GM04503 (cell line): ENCODE results near the gene KCNJ9.

Source experiments
- DNase-seq: peaks from one replicate; pipeline ENCODE4 v3.0.0-alpha.2; 2012; ENCODE audit warnings: low read depth

KCNJ9 gene

GRCh38 chr1:160127381-160127780, 46.0 kb downstream of the KCNJ9 start:
- DNase-seq, result no peak

- no peak for DNase-seq
Measured at GRCh38 chr1:160127865-160128523, 46.7 kb downstream of the KCNJ9 start.

- no peak for DNase-seq
Measured at GRCh38 chr1:160128636-160129035, 47.3 kb downstream of the KCNJ9 start.

GRCh38 chr1:160129046-160129445, 47.7 kb downstream of the KCNJ9 start:
- DNase-seq, result no peak

GRCh38 chr1:160129558-160129957, 48.2 kb downstream of the KCNJ9 start:
- DNase-seq, result no peak

GRCh38 chr1:160129966-160130365, 48.6 kb downstream of the KCNJ9 start:
- no peak for DNase-seq

GRCh38 chr1:160130486-160130885, 49.1 kb downstream of the KCNJ9 start:
- DNase-seq, result no peak

GRCh38 chr1:160130939-160131338, 49.6 kb downstream of the KCNJ9 start:
- DNase-seq, result no peak

- no peak for DNase-seq
Measured at GRCh38 chr1:160131803-160132565, 50.6 kb downstream of the KCNJ9 start.

- no peak for DNase-seq
Measured at GRCh38 chr1:160133990-160134770, 52.8 kb downstream of the KCNJ9 start.

GRCh38 chr1:160134791-160135572, 53.6 kb downstream of the KCNJ9 start:
- DNase-seq, result no peak

- no peak for DNase-seq
Measured at GRCh38 chr1:160136121-160136925, 55.0 kb downstream of the KCNJ9 start.

GRCh38 chr1:160136926-160137200, 55.5 kb downstream of the KCNJ9 start:
- DNase-seq, result no peak

GRCh38 chr1:160137216-160137862, 56.0 kb downstream of the KCNJ9 start:
- DNase-seq, result no peak

GRCh38 chr1:160139840-160140239, 58.5 kb downstream of the KCNJ9 start:
- DNase-seq, result no peak
